Activated B cell treated with CpG ODN at 0.5 μM for 24 hours (primary cell): ENCODE results near the gene SAFB. TPM values are rescaled to one million over a fixed set of nuclear protein-coding genes. Genes with fewer than 3 reads are reported as not detected.

ENCODE experiments used
- ATAC-seq: fragments of 200-7000 bp; cut with Tn5 transposase; one replicate; pipeline ENCODE4 v1.10.0; 2021; ENCODE audit warnings: low read depth, mild to moderate bottlenecking, moderate library complexity
- CTCF ChIA-PET: fragments of 350-600 bp; sonication (Branson Sonifier 250); formaldehyde crosslinking; loops from one replicate; lab custom pipeline; 2021; ENCODE audit warnings: antibody characterized with exemption; lab: Charles Lee
- POLR2A ChIA-PET: fragments of 350-600 bp; sonication (Branson Sonifier 250); formaldehyde crosslinking; loops from one replicate; lab custom pipeline; 2021; ENCODE audit warnings: antibody characterized with exemption; lab: Charles Lee
- DNase-seq: peaks from one replicate; pipeline ENCODE4 v3.0.0; 2022
- H3K27ac Mint-ChIP-seq: one replicate; pipeline ENCODE4 v1.8.0; 2020; ENCODE audit warnings: mixed read lengths
- H3K27me3 Mint-ChIP-seq: one replicate; pipeline ENCODE4 v1.8.0; 2021; ENCODE audit warnings: mixed read lengths
- H3K36me3 Mint-ChIP-seq: one replicate; pipeline ENCODE4 v1.8.0; 2021; ENCODE audit warnings: low read depth, mixed read lengths
- H3K4me1 Mint-ChIP-seq: one replicate; pipeline ENCODE4 v1.8.0; 2021; ENCODE audit warnings: mixed read lengths
- H3K4me3 Mint-ChIP-seq: one replicate; pipeline ENCODE4 v1.8.0; 2020; ENCODE audit warnings: mild to moderate bottlenecking, mixed read lengths
- H3K9me3 Mint-ChIP-seq: one replicate; pipeline ENCODE4 v1.8.0; 2020; ENCODE audit warnings: mixed read lengths
- CTCF ChIP-seq: fragments of 200-600 bp; IDR thresholded peaks from one replicate; pipeline ENCODE4 v1.8.0; 2022; ENCODE audit warnings: antibody characterized with exemption, mild to moderate bottlenecking
- intact Hi-C: fragments of 100-400 bp; cut with micrococcal nuclease; formaldehyde crosslinking; loops from one replicate; pipeline ENCODE4 v1.15.1; 2024
- total RNA-seq: library from RNA; stranded (reverse); gene quantifications from 2 replicates; pipeline ENCODE4 v1.2.3, GENCODE V29; 2022

Gene SAFB
- total RNA-seq, 1 donor from 2014 or later, result 171 TPM

- Mint-ChIP-seq H3K27me3 (peaks cover 2% of the 10 kb centered on the region), H3K4me1 (peaks cover 18% of the 10 kb centered on the region), H3K27ac (no peak overlapping the region), H3K4me3 (no peak overlapping the region), H3K36me3 (peaks cover 25% of the 10 kb centered on the region), H3K9me3 (no peaks in the 10 kb centered on the region)
- DNase-seq (no peak), ATAC-seq (no peak)
- intact Hi-C loops, result no loop called here
- POLR2A ChIA-PET, result interaction anchor here (1.0 to 1.2 kb wide), 2 partner anchors 10 to 13 kb away, joined by 3 to 5 read pairs; no protein-coding TSS in a partner anchor
- no peak for TF ChIP-seq CTCF
- CTCF ChIA-PET, result interaction anchor here (1.0 kb wide), 1 partner anchor 11 kb away, joined by 3 read pairs; no protein-coding TSS in a partner anchor
These were observed 53.4 kb downstream of the SAFB start for GRCh38 chr19:5676105-5676771.

GRCh38 chr19:5676772-5677105, 53.9 kb downstream of the SAFB start:
- POLR2A ChIA-PET, result interaction anchor here (1.0 to 1.2 kb wide), 2 partner anchors 10 to 13 kb away, joined by 3 to 5 read pairs; no protein-coding TSS in a partner anchor
- no peak for TF ChIP-seq CTCF
- H3K36me3 Mint-ChIP-seq, result peaks cover 23% of the 10 kb centered on the region
- H3K27ac Mint-ChIP-seq, result no peak overlapping the region
- CTCF ChIA-PET, result interaction anchor here (1.0 kb wide), 1 partner anchor 10 kb away, joined by 3 read pairs; no protein-coding TSS in a partner anchor
- intact Hi-C loops, result no loop called here
- peaks cover 23% of the 10 kb centered on the region for H3K4me1 Mint-ChIP-seq
- DNase-seq (no peak), ATAC-seq (no peak)
- peaks cover 2% of the 10 kb centered on the region for H3K27me3 Mint-ChIP-seq
- H3K4me3 Mint-ChIP-seq, result no peak overlapping the region
- no peaks in the 10 kb centered on the region for H3K9me3 Mint-ChIP-seq

GRCh38 chr19:5677136-5677535, 54.3 kb downstream of the SAFB start:
- Mint-ChIP-seq H3K4me3 (no peak overlapping the region), H3K4me1 (peaks cover 26% of the 10 kb centered on the region), H3K27me3 (peaks cover 2% of the 10 kb centered on the region), H3K36me3 (peaks cover 19% of the 10 kb centered on the region), H3K9me3 (no peaks in the 10 kb centered on the region), H3K27ac (no peak overlapping the region)
- intact Hi-C loops, result no loop called here
- ATAC-seq (no peak), DNase-seq (no peak)
- CTCF ChIA-PET, result interaction anchor here (1.0 kb wide), 1 partner anchor 10 kb away, joined by 3 read pairs; no protein-coding TSS in a partner anchor
- POLR2A ChIA-PET, result interaction anchor here (1.0 kb wide), 1 partner anchor 13 kb away, joined by 3 read pairs; no protein-coding TSS in a partner anchor
- TF ChIP-seq CTCF, result no peak

GRCh38 chr19:5677580-5677979, 54.7 kb downstream of the SAFB start:
- no peak for ATAC-seq
- Mint-ChIP-seq H3K9me3 (no peaks in the 10 kb centered on the region), H3K4me1 (peaks cover 28% of the 10 kb centered on the region), H3K4me3 (no peak overlapping the region), H3K27ac (no peak overlapping the region), H3K27me3 (peaks cover 2% of the 10 kb centered on the region), H3K36me3 (peaks cover 19% of the 10 kb centered on the region)
- intact Hi-C loops, result no loop called here
- no peak for TF ChIP-seq CTCF
- ChIA-PET POLR2A (interaction anchor here (1.0 kb wide), 1 partner anchor 12 kb away, joined by 3 read pairs; no protein-coding TSS in a partner anchor), CTCF (no interaction called here)
- DNase-seq, result no peak

- H3K4me3 Mint-ChIP-seq, result no peak overlapping the region
- peaks cover 2% of the 10 kb centered on the region for H3K27me3 Mint-ChIP-seq
- ChIA-PET CTCF (no interaction called here), POLR2A (interaction anchor here (0.7 to 2.3 kb wide), 2 partner anchors 44 to 56 kb away, joined by 4 to 13 read pairs; partner anchors contain the start of genes SAFB and SAFB2)
- no peak overlapping the region for H3K27ac Mint-ChIP-seq
- peaks cover 28% of the 10 kb centered on the region for H3K4me1 Mint-ChIP-seq
- H3K36me3 Mint-ChIP-seq, result peaks cover 14% of the 10 kb centered on the region
- ATAC-seq, result no peak
- TF ChIP-seq CTCF, result no peak
- H3K9me3 Mint-ChIP-seq, result no peaks in the 10 kb centered on the region
- DNase-seq, result no peak
- intact Hi-C loops, result no loop called here
These were observed 55.3 kb downstream of the SAFB start for GRCh38 chr19:5678071-5678718.
